T1000 (cell line): ENCODE results near the gene PELI2.

ENCODE experiments used
- DNase-seq: peaks from one replicate; lab custom pipeline; 2025; ENCODE audit warnings: mixed read lengths; lab: John Stamatoyannopoulos, UW

The PELI2 gene

GRCh38 chr14:56342494-56342942, 224.3 kb downstream of the PELI2 start:
- no peak for DNase-seq

GRCh38 chr14:56349960-56350359, 231.7 kb downstream of the PELI2 start:
- no peak for DNase-seq
